Renal pelvis (tissue), 4 donors: ENCODE data around the gene ZNF460. TPM values are rescaled to one million over a fixed set of nuclear protein-coding genes. Genes with fewer than 3 reads are reported as not detected.

Experiments used
- DNase-seq: peaks from one replicate; pipeline ENCODE4 v3.0.0-alpha.2; 2013
- polyA plus RNA-seq, 3 donors: library from polyadenylated mRNA; unstranded; fragments of 120-200 nt; gene quantifications; one replicate each; pipeline ENCODE4 v1.2.1, GENCODE V29; 2013; ENCODE audit not compliant: insufficient read length in 3 of 3

The ZNF460 gene
- polyA plus RNA-seq, 3 donors = 2.4 to 4.9 (median 4.7) TPM

DNA sequence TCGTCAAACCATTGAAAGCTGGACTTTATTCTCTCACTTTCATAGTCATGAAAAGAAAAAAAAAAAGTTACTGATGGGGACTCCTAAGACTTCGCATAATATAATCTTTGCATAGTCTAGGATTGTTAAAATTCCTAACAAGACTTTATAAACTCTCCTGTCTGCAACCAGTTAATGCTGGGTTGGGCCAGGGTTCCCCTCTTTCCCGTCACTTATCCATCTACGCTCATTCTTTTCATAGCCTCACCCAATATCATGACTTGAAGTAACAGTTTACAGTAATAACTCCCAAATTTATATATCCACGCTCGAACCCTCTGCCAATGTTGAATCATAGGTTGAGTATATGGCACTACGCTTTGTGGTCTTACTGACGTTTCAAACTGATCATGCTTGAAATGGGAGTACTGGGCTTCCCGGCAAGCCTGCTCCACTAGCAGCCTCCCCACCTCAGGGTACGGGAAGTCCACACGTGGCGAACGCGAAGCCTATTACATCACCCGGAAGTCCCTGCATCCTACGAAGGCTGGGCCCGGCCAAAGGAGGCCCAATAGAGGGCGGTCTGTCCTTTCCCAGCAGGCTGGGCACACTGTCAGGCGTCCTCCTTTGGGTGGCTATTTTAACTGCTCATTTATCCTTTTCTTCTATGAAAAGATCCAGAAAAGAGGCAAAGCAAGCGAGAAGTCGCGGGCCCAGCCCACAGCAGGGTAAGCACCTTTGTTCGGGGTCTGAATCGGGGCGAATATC is 694 bp upstream of the ZNF460 start:
- peak; percentile 97 for DNase-seq

- DNase-seq = peak; percentile 10
Observed at GRCh38 chr19:57280962-57281400, 696 bp downstream of the ZNF460 start.

DNA sequence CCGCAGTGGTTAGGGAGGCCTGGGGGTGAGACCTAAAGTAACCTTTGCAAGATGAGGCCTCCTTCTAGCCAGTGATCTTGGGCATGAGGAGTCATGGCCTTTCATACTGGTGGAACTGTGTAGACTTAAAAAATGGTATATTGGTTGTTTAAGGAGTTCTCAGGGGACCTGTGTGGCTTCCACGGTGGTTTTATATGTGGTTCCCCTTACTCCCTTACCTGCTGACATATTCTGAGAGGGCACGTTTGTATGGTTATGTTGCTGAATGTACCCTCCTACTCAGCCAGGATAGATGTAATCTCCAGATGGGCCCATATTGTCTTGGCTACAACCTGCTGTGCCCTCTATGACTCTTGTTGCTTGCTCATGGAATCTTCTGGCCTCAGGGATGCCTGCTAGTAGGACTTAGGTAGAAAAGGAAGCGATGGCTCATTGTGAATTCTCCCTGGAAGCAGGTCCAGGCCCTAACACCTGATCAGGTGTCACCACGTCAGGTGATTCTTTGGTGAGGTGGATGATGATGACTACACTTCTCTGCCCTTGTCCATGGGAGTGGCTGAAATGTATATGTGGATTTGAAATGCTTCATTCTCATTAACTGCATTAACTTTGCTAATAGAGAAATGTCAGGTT is 1.8 kb downstream of the ZNF460 start:
- DNase-seq = no peak

DNA sequence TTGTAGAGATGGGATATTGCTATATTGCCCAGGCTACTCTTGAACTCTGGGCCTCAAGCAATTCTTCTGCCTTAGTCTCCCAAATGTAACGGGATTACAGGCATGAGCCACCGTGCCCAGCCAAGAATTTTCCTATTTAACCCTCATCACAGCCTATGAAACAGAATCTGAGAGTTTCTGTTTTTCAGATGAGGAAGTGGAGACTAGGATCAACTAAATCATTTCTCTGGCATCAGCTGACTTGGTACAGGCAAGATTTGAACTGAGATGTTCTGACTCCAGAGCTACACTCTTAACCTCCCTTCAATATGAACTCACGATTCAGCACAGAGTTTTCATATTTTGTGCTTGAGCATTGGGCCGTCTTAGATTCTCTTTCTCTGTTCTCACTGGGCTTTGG is 8.1 kb downstream of the ZNF460 start:
- DNase-seq = no peak

DNA sequence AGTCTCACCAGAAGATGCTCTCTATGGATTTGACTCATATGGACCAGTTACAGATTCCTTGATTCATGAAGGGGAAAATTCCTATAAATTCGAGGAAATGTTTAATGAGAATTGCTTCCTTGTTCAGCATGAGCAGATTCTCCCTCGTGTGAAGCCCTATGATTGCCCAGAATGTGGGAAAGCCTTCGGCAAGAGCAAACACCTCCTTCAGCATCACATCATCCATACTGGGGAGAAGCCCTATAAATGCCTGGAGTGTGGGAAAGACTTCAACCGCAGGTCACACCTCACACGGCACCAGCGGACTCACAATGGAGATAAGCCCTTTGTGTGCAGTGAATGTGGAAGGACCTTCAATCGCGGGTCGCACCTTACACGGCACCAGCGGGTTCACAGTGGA is 10.7 kb downstream of the ZNF460 start:
- DNase-seq = no peak

DNA sequence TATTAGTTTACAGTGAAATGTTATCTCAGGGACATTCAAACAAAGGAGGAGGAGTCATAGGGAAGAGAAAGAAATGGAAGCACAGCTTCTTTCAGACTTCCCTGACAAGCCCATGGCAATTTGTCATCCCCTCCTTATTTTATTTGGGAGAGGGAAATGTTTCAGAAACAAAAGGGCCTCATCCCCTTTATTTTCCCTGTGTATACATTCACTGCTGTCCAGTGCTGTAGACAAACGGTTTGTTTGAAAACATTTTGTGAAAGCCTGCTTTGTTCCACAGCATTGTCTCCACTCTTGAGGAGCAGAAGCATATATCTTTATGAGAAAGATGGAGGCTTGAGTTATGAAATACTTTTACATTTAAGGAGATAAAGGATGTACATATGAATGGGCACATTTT is 12.3 kb downstream of the ZNF460 start:
- DNase-seq = no peak

- DNase-seq = no peak
Observed at GRCh38 chr19:57293719-57294118, 13.4 kb downstream of the ZNF460 start.

DNA sequence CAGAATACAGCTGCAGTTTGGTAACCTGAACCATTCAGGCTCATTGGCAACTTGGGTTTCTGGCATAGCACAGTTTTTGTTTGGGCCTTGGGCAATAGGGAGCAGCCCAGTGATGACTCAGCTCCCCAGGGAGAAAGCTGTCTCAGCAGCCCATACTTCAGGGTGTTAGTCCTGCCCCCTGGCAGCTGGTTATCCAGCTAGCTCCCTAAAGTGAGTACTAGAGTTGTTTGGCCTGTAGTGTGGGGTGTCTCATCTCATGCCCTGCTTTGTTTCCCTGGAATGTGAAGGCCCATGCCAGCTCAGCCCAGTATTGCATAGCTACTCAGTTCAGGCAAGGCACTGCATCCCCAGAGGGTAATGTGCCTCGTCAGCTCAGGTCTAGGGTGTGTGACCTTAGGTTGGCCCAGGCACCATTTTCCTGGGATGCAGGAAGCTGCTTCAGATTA is 21.8 kb downstream of the ZNF460 start:
- no peak for DNase-seq

DNA sequence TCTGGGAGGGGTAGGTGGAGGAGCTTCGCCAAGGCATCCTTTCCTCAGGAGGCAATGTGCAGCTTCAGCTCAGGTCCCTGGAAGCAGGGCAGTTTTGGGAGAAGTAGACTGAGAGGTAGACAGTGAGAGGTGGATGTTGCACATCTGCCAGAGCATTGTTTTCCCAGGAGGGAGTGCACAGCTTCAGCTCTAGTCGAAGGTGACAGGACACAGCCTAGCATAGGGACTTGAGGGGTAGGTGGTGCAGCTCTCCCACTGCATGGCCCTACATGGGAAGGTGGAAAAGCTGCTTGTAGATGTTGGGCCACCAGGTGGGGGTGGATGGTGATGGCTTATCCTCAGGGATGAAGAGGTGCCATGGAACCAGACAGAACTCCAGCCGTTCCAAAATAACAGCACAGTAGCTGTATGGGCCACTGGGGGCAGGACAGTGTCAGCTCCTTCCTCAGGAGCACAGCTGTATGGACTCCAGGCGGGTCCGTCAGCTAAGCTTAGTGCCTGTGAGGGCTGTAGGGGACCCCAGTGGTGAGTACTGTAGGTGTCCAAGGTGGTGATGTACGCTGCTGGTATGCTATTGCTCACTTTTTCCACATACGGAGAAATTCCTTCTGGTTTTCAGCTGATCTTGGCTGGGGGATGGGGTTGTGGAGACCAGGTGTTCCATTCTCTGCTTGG is 22.6 kb downstream of the ZNF460 start:
- DNase-seq = no peak

- no peak for DNase-seq
Observed at GRCh38 chr19:57305056-57305455, 24.8 kb downstream of the ZNF460 start.

- DNase-seq = no peak
Observed at GRCh38 chr19:57308514-57308913, 28.2 kb downstream of the ZNF460 start.

DNA sequence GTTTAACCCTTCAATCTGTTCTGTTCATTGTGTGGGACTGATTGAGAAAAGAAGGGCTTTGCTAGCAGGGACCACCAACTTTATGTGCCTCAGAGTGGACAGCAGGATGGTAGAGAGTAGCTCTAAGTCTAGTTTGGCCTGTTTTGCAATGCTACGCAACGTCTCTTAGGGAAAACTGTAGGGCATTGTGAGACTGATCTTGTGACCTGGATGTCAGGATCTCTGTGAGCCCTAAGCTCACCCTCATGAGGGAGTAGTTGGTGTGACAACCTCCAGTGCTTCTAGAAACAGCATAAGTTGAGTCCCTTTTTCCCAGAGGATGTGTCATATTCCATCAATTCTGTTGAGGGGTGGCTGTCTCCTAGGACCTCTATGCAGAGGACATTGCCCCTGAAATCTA is 30.5 kb downstream of the ZNF460 start:
- DNase-seq = no peak

GRCh38 chr19:57314146-57314545 is 33.9 kb downstream of the ZNF460 start:
- no peak for DNase-seq

DNA sequence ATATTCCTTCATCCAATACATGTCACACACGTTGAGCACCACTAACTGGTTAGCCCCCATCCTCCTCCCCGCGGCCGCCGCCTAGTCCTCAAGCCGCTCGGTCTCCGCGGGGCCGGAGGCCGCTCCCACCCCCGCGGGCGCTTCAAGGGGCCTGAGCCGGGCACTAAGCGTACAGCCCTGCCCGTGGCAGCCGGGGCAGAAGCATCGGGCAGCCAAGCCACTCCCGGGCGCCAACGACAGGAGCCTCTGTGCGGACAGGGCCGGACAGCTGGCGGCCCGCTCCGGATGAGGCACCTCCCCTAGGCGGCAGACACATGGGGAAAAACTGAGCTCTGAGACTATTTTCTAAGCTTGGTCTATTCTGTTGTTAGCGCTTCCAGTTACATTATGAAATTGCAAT is 37.2 kb downstream of the ZNF460 start:
- no peak for DNase-seq

- DNase-seq = no peak
Observed at GRCh38 chr19:57319869-57320179, 39.5 kb downstream of the ZNF460 start.

DNA sequence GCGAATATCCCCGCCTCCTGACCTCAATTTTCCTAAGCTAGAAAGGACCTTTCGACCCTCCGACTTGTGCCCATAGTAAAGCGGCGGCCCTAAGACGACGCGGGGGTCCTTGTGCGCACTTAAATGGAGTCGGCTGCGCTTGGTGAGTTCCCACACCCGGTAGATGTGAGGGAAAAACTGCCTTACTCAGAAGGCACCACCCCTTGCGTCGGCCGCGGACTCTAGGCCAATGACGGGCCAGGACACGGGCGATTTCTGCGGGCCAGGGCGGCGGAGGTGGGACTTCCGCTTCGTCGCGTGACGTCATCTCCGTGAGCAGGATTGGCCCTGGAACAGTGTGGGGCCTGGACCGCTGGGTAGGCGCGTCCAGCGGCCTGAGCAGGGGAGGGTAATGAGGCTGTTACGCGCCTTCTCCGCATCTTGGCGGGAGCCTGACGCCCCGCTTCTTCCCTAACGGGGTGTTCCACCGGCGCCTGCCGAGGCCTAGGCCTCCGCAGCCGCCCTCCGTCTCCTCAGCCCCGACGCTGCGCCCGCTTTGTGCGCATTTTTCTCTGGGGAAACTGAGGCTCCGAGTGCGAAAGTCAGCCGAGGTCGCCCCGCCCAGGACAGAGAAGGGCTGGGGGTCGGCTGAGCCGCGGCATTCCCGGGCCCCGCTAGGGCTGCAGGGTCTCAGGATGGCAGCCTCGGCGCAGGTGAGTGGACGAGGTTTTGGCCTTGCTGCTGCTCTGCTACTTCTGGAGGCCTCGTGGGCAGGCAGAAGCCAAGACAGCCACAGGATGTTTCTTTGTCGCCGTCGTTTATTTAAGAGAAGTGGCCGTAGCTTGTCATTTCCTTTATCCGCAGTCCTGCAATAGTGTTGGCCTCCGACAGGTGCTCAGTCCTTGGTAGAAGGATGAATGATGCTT is 40.1 kb downstream of the ZNF460 start, which contains the start of gene ZNF543:
ZNF543 (plus strand) TSS at position 293 of the 905 bp plus-strand sequence; CDS start at position 675, 382 bp downstream.
- peak; percentile 96 for DNase-seq

DNA sequence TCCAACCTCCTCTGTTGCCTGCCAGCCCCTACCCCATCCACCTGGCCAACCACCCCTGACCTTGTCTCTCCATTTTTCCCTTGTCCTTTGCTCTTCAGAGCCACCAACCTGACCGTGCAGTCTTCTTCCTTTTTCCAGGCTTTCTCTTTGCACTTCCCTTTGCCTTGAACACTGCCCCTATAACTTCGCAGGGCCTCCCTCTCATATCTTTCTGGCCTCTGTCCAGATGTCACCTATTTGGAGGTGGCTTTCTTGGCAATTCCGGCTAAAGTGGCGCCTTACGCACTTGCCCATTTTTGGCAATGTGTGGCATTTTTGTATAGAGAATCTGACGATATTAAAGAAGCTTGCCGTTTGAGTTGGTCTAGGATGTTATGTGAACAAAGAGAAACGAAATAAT is 40.8 kb downstream of the ZNF460 start:
- DNase-seq = no peak

- DNase-seq = no peak
Observed at GRCh38 chr19:57321751-57322150, 41.5 kb downstream of the ZNF460 start.

DNA sequence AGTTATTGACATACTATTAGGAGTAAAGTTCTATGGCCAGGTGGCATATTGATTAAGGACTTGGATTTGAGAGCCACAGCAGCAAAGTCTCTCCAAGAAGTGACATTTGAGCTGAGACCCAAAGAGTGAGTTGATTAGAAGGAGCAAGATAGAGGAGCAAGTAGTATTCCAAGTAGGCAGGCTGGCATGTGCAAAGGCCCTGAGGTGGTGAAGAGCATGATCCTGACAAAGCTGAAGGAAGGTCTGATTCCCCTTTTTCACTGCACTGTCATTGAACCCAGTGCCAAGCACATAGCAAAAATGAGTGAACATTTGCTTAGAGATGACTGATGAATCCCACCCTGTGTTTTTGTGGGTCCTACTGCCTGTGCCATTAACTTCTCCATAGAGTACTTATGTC is 44.7 kb downstream of the ZNF460 start:
- no peak for DNase-seq

GRCh38 chr19:57327993-57328392 is 47.7 kb downstream of the ZNF460 start:
- no peak for DNase-seq

- no peak for DNase-seq
Observed at GRCh38 chr19:57334191-57334590, 53.9 kb downstream of the ZNF460 start.

GRCh38 chr19:57338877-57339276 is 58.6 kb downstream of the ZNF460 start:
- DNase-seq = no peak
